CD4-positive, alpha-beta T cell treated with Interleukin-4 for 1 hour (primary cell): ENCODE data around the gene C9orf85.
"Not testable (repeated sequence)": the region's sequence is repeated elsewhere in the genome, so short reads cannot be mapped to it uniquely, and the experiment has no call there.

Experiments
- DNase-seq, 2 donors: peaks; one replicate each; pipeline ENCODE4 v3.0.0-alpha.2; 2020 to 2022

Gene C9orf85, protein sequence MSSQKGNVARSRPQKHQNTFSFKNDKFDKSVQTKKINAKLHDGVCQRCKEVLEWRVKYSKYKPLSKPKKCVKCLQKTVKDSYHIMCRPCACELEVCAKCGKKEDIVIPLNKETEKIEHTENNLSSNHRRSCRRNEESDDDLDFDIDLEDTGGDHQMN

DNA sequence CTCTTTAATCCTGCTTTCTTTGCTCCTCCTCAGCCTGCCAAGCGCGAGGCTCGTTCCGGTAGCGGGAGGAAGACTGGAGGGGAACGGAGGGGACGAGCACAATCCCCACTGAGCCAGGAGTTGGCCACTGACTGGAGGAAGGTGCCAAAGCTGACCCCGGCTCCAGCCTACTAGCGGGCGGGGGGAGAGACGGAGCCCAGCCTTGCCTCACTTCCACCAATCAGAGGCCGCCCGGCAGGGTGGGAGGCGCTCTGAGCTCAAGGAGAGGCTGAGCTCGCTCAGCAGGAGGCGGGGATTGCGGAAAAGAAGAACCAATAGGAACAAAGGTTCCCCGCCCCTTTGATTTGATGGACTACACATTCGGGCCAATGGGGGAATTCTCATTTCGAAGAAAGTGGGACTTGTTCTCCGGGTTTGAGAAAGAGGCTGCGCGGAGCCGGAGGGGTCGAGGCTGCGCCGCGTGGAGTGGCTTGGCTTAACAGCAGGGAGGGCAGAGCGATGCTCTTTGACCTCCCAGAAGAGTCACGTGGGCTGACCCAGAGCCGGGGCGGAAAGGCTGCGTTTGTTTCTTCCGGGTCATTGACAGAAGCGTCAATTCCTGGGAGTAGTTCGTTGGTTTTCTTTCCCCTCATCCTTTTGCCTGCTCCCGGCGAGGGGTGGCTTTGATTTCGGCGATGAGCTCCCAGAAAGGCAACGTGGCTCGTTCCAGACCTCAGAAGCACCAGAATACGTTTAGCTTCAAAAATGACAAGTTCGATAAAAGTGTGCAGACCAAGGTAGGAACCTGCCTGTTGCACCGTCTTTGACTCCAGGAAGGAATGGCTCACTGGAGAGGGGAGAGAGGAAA lies at the start of gene C9orf85, which contains the start of gene ABHD17B:
Gene C9orf85 (plus strand): TSS at position 579 of the 847 bp plus-strand sequence. CDS start 96 bp downstream, at position 675.
Gene ABHD17B (minus strand): TSS at position 133 of the 847 bp plus-strand sequence. CDS start 36,113 bp downstream, outside the sequence.
- peak; percentile 98 to 99 for DNase-seq

DNA sequence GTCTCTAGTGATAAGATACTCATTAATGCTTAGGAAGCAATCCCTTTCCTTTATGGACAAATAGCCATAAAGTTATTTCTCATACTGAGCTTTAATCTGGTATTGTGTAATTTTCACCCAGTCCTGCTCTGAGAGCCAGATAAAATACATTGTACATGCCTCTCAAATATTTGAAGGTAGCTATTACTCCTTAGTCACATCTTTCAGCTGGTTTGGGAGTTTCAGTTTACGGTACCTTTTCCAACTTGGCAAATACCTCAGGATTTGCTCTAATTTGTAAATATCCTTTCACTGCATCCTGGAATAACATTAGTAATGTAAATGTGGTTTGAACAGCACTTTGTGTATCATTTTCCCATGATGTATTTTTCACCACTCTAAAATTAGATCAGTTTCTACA lies 47.8 kb upstream of the C9orf85 start:
- DNase-seq: no peak

DNA sequence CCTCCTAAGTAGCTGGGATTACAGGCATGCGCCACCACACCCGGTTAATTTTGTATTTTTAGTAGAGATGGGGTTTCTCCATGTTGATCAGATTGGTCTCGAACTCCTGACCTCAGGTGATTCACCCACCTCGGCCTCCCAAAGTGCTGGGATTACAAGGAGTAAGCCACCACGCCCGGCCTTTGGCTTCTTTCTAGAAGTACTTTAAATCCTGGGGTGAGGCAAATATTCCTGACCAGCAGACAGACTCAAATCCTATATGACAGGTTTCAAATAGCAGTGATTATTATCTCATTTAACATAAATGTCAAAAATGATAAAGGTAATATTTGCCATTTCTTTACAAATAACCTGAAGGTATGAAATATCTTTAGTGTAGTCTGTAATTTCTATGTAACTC lies 36.1 kb upstream of the C9orf85 start:
- no peak for DNase-seq

DNA sequence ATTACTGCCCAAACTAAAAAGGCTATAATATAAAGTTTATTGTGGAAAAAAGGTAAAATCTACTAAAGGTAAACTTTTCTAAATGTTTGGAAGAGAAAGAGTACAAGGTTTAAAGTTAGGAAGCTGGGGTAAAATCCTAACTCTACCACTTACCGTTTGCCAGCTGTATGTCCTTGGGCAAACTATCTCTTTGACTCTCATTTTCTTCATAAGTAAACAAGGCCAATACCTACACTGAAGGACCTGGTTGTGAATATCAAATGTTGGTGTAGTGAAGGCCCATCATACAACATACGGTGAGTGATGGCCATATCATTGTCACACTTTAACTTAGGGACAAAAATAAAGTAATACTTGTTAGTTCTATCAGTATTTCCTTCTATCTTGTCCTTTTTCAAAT lies 35.3 kb upstream of the C9orf85 start:
- DNase-seq: no peak

DNA sequence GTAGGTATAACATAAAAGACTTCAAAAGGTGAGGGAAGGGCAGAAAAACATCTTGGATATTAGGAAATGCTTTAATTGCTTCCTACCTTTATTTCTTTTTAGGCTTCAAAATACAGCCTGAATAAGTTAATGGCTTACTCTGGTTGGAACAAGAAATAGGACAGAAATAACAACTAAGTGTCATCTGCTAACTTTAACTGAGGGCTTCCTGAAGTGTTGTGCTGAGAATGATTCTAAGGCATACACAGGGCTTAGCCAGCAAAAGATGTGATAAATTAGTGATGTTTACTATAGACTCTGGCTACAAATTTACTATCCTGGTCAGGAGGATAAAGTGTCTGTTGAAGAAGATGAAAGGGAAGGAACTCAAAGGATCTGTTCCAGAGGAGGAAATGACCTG lies 34.6 kb upstream of the C9orf85 start:
- DNase-seq: no peak

DNA sequence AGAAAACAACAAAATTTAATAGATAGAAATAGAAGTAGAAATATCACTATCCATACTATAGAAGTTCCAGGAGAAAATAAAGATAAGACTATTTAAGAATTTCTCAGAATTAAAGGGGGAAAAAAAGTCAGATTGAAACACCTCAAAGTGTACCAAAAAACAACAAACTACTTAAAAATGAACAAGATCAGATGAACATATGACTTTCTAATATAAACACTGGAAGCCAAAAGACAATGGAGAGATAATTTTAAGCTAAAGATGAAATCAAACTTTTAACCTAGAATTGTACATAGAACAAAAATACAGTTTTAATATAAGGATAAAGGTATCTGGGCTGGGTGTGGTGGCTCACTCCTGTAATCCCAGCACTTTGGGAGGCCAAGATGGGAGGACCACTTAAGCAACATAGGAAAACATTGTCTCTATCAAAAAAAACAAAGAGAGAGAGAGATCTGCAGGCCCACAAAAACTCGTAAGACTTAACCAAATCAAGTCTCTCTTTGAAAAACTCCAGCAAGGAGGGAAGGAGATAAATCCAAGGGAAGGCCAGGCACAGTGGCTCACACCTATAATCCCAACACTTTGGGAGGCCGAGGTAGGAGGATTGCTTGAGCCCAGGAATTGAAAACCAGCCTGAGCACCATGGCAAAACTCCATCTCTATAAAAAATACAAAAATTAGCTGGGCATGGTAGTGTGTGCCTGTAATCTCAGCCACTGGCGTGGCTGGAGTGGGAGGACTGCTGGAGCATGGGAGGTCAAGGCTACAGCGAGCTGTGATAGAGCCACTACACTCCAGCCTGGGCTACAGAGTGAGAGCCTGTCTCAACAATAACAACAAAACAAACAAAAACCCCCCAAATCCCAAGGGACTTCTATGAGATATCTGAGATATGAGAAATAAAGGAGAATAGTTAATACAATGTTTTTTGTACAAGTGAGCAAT lies 32.8 kb upstream of the C9orf85 start:
- no peak for DNase-seq

DNA sequence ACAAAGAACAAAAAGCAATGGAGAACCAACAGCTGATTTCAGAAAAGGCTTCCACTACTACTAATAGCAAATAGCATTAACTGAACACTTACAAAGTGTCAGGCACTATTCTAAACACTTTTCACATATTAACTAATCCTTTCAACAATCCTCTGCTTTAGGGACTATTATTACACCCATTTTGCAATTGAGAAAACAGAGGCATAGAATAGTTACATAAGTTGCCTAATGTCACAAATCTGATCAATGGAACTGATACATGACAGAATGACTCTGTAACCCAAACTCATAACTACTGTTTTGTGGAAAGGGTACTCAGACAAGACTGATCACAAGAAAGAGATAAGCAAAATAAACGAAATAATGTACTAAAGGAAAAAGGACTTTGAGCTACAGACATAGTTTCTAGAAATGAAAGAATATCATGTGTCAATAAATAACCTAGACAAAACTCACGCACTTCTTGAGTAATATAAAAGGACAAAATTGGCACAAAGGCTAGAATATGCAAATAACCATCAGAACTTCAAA lies 31.7 kb upstream of the C9orf85 start:
- DNase-seq: no peak

DNA sequence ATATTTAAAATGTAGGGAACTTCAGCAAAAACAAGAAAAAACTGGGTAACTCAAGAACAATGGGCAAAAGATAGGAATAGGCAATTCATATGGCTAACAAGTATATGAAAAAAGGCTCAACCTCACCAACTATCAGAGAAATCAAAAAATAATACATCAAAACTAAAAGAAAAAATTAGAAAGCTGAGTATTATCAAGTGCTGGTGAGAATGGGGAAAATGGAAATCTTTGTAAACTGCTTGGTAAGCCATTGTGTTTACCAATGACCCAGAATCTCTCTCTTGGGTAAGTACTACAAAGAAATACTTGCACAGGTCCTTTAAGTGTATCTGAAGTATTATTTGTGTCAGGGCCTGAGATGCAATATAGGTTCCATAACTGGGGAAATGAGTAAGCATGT lies 27.4 kb upstream of the C9orf85 start:
- DNase-seq: no peak

DNA sequence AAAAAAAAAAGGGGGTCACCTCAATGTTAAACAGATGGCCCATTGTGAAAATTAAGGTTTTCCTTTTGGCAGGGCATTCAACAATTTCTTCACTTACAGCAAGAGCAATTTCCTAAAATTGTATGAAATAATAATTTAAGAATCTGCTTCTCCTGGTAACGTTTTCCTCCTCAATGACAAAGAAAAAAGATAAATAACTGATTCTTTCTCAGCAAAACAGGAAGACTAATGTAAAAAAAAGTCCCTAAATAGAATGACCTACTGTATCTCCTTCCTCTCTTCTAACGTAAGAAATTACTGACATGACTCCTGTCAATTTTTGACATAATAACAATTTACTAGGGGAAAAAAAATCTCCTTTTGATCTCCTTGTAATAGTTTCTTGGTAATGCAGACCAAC lies 26.0 kb upstream of the C9orf85 start:
- no peak for DNase-seq

DNA sequence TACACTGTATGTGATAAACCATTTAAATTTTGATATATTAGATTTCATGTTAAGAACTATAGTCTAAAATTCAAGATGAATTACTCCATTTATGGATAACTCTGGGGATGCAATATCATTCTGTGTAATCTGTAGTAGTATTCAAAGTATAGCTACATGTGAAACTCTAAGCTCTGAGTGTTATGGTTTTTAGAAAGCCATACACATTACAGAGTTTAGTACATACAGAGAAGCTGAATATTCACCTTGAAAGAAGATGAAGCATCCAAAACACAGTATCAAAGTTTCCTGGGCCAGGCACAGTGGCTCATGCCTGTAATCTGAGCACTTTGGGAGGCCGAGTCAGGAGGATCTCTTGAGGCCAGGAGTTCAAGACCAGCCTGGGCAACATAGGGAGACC lies 25.4 kb upstream of the C9orf85 start:
- no peak for DNase-seq

DNA sequence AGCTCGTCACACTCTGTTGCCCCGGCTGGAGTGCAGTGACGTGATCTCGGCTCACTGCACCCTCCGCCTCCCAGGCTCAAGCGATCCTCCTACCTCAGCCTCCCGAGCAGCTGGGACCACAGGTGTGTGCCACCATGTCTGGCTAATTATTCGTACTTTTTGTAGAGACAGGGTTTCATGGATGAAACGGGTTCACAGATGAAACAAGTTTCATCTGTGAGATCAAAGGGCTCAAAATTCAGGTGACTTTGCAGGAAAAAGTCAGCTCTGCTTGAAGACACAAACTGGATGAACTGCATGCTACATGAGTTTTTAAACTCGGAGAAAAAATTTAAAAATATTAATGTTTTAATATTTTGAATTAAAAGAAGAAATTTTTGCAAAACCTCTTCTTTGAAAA lies 24.9 kb upstream of the C9orf85 start:
- no peak for DNase-seq

DNA sequence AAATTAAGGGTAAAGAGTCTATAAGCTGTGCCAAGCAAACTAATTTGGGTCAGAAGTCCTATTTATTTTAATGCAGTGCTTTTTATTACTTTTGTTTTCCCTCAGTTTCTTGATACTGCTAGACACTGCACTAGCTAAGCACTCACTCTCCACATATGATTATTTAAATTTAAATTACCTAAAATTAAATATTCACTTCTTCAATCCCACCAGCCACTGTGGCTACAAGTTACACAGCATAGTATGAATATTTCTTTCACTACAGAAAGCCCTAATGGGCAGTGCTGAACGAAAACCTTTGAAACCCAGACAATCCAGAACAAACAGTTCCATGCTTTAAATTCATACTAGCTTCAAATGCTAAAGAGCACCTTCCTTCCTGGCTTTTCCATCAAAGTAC lies 24.1 kb upstream of the C9orf85 start:
- DNase-seq: no peak

DNA sequence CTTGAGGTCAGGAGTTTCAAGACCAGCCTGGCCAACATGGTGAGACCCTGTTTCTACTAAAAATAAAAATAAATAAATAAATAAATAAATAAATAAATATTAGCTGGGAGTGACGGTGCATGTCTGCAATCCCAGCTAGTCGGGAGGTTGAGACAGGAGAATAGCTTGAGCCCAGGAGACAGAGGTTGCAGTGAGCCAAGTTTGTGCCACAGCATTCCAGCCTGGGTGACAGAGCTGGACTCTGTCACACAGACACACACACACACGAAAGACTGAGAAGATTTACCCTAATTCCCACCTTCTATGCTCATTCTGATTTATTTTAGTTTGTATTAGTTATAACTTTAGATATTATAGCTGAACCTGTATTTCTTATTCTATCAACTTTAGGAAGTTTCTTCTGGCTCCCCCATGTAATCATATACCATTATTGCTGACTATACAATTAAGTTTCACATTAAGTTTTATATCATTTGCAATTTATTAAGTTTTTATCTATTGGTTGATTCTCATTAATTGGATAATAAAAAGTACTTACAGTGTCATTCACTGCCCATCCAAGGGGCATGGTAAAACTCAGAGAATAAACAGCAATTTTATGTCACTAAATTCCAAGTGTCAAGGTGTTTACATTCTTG lies 21.3 kb upstream of the C9orf85 start:
- no peak for DNase-seq

DNA sequence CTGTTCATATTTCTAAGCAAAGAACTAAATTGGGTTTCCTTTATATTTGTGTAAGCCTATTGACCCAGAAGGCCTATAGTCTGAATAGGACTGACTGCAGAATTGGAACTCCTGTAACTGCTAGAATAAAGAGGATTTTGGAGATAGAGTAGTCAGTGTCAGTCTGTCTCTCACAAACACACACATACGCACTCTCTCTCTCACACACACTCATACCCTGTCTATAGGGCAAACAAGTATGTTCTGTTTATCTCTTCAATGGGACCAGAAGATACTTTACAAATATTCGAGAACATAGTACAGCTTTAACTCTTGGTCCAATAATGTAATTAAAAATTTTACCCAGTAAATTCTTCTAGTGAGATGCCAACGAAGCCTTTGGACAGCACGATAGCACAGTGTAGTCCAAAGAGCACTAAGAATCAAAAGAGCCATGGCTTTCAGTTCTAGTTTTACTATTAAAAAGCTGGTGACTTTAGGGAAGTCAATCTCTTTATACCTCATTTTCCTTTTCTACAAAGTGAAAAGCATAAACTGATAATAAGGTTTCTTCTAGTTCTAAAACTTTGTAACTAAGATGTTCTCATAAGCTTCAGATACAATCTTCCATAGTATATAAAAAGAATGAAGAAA lies 19.8 kb upstream of the C9orf85 start:
- no peak for DNase-seq

DNA sequence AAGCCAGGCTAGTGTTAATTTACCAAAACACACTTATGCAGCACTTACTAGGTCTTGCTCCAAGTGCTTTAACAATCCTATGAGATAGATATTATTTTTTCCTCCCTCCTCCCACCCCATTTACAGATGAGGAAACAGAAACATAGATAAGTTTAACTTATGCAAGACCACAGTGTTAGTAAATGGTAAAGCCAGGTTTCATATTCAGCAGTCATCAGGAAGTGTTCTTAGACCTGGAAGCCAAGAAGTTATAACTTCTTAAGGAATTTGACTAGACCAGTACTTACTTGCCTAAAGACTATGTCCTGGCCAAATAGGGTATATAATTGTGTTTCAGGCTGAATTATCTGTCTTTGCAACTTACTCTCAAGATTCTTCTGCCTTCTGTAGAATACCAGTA lies 16.3 kb upstream of the C9orf85 start:
- DNase-seq: no peak

DNA sequence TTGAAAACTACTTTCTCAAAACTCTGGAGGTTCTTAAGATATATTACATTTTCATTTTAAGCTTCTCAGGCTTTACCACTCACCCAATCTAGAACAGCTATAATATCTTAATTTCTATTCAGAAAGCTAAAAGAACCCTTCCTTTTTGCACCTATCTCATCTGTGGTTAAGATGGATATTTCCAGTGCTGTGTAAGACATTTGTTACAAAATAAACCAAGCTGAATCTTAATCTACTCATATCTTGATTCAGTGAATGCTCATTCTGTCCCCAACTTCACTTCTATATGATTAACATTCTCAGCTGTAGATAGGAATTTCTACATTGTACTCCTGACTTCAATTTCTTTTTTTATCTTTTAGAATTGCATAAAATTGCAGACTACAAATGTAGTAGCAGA lies 15.5 kb upstream of the C9orf85 start:
- DNase-seq: no peak

DNA sequence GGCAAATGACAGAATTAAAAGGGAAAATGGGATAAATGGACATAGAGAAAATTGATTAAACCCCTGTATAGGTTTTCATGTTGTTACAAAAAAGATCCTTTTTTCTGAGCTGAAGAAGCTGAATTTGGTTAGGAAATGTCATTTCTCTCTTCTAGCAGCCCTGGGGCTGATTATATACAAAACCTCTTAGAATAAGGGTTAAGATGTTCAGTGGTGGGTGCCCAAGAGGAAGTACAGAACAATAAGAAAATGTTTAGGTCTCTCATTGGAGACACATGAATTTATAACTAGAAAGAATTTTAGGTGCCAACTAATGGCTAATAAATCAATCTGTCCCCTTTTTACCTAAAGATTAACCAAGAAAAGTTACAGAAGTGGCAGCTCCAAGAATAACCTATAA lies 14.7 kb upstream of the C9orf85 start:
- DNase-seq: no peak

DNA sequence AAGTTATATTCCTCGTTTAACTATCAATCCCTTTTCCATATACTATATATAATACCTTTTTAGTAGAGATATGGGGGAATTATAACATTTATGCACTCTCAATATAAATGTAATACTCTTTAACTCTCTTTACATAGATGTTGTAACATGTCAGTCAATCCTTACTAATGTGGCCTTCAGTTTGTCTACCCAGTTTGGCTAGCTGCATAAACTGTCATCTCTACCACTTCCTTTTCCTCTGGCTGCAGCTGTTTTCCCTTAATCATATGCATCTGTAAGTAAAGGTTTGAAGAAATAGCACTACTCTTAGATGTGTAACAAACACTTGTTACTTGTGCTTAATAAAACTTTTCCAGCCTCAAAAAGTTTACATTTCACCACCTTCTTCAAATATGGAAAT lies 13.9 kb upstream of the C9orf85 start:
- DNase-seq: peak in 1 of 2 donors; percentile 50

DNA sequence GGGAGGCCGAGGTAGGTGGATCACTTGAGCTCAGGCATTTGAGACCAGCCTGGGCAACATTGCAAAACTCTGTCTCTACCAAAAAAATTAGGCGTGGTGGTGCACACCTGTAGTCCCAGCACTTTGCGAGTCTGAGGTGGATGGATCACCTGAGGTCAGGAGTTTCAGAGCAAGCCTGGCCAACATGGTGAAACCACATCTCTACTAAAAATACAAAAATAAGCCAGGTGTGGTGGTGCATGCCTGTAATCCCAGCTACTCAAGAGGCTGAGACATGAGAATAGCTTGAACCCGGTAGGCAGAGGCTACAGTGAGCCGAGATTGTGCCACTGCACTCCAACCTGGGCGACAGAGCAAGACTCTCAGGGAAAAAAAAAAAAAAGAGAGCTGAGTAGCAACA lies 12.7 kb upstream of the C9orf85 start:
- not testable (repeated sequence) for DNase-seq

DNA sequence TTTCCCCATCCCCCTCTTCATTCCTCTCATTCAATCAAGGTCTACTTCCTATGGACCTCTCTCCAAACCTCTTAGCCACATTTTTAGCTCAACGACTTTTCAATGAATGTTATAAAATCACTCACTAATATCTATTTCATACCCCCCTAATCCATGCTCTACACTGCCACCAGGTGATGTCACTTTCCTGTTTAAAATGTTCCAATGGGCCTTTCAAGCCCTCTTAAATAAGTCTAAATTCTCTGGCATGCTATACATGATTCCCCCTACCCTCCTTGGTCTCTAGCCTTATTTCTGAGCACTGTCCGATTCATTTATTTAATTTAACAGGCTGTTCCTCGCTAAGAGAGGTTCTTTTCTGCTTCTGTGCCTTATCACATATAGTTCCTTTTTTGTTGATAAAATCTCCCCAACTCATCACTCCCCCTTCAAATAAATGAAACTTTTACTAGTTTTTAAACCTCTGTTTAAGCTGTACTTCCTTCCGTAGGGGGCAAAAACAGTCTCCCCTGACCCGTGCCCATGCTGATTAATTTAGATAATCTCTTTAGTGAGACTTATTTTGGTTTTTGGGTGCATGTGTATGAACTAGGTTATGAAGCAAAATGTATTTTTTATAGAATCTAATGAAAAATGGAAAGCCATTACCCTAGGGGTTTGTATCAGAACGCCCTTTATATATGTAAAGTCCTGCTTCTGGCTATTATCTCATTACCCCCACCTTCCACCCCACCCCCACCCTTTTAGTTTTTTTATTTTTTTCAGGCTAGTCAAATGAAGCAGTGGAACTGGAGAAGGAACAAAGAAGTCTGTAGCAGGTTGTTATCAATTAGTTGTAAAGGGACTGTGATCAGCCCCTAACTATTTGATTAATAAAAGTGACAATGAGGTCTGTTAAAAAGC lies 9.5 kb upstream of the C9orf85 start:
- DNase-seq: no peak

DNA sequence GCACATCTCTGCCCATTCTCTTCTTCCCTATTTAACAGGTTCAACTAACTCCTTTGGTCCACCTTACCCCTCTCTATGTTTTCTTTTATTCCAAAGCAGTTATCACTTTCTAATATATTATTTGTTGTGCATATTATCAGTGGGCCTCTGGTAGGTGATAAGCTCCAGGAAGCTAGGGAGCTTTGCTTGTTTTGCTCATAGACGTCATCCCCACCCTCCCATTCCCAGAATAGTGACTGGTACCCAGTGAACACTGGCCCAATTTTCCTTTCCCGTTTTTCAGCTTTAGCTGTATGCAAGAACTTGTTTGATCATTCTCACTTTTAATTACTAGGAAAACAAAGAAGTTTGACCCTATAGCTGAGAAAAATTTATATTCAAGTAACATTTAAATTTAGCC lies 7.4 kb upstream of the C9orf85 start:
- no peak for DNase-seq
